GM13976 (cell line): ENCODE data around the gene CHRM1.

ENCODE experiments used
- DNase-seq: peaks from one replicate; pipeline ENCODE4 v3.0.0; 2012; ENCODE audit warnings: low spot score
- CTCF ChIP-seq: IDR thresholded peaks from 2 replicates; pipeline ENCODE4 v1.5.1; 2012; ENCODE audit warnings: borderline replicate concordance, mild to moderate bottlenecking; ENCODE audit not compliant: insufficient read depth; ENCODE audit errors: extremely low read depth, missing control alignments, control extremely low read depth
- in situ Hi-C: fragments of 300-500 bp; cut with MboI; formaldehyde crosslinking; loops from one replicate; pipeline ENCODE4 v1.12.0; 2022; ENCODE audit warnings: low sequenced_read_pairs, mixed read lengths, inconsistent platforms; ENCODE audit not compliant: unreplicated experiment

The CHRM1 gene

GRCh38 chr11:62933285-62933684 is 12.1 kb upstream of the CHRM1 start:
- DNase-seq, result no peak
- no peak for TF ChIP-seq CTCF
- in situ Hi-C loops, result no loop called here

- TF ChIP-seq CTCF, result no peak
- no peak for DNase-seq
- in situ Hi-C loops, result no loop called here
Observed at GRCh38 chr11:62931499-62932278, 10.5 kb upstream of the CHRM1 start.

- no peak for TF ChIP-seq CTCF
- DNase-seq, result no peak
- in situ Hi-C loops, result no loop called here
Observed at GRCh38 chr11:62930666-62931065, 9.5 kb upstream of the CHRM1 start.

- in situ Hi-C loops, result no loop called here
- no peak for DNase-seq
- no peak for TF ChIP-seq CTCF
Observed at GRCh38 chr11:62930157-62930556, 9.0 kb upstream of the CHRM1 start.

- TF ChIP-seq CTCF, result no peak
- in situ Hi-C loops, result no loop called here
- DNase-seq, result no peak
Observed at GRCh38 chr11:62928011-62928410, 6.8 kb upstream of the CHRM1 start.

- DNase-seq, result no peak
- in situ Hi-C loops, result no loop called here
- TF ChIP-seq CTCF, result no peak
Observed at GRCh38 chr11:62926680-62927455, 5.7 kb upstream of the CHRM1 start.
